CD4-positive, alpha-beta T cell (primary cell): ENCODE data around the gene FLNC. TPM values are rescaled to one million over a fixed set of nuclear protein-coding genes. Genes with fewer than 3 reads are reported as not detected.

Experiments
- ATAC-seq: fragments of 200-7000 bp; cut with Tn5 transposase; one replicate; pipeline ENCODE4 v1.10.0; 2022; ENCODE audit warnings: mild to moderate bottlenecking; ENCODE audit not compliant: poor library complexity
- CTCF ChIA-PET: fragments of 350-600 bp; sonication (Branson Sonifier 250); formaldehyde crosslinking; loops from one replicate; lab custom pipeline; 2021; ENCODE audit warnings: antibody characterized with exemption, inconsistent platforms; lab: Charles Lee
- POLR2A ChIA-PET: fragments of 350-600 bp; sonication (Branson Sonifier 250); formaldehyde crosslinking; loops from one replicate; lab custom pipeline; 2021; ENCODE audit warnings: antibody characterized with exemption, inconsistent platforms; lab: Charles Lee
- DNase-seq, 14 experiments: peaks; one replicate each; pipeline ENCODE4 v3.0.0-alpha.2; 2013 to 2020; ENCODE audit warnings: mixed read lengths in 2 of 14
- H3K27ac ChIP-seq, 2 donors: one replicate each; pipeline versions ENCODE4 v1.5.1 to v1.7.0; 2013; ENCODE audit warnings: low read length in 2 of 2, low read depth in 1 of 2, mild to moderate bottlenecking in 1 of 2
- H3K27me3 ChIP-seq, 2 experiments: 1 replicate in 1 of 2; 2 replicates in 1 of 2; pipeline versions ENCODE4 v1.6.1 to v1.7.0; 2013; ENCODE audit warnings: low read length in 2 of 2, control low read depth in 1 of 2, mild to moderate bottlenecking in 1 of 2, moderate library complexity in 1 of 2; ENCODE audit not compliant: insufficient read depth in 2 of 2, control insufficient read depth in 1 of 2
- H3K36me3 ChIP-seq: one replicate; pipeline ENCODE4 v1.6.1; 2013; ENCODE audit warnings: low read length, control low read depth; ENCODE audit not compliant: insufficient read depth
- H3K4me1 ChIP-seq: one replicate; pipeline ENCODE4 v1.6.1; 2013; ENCODE audit warnings: low read length, control low read depth; ENCODE audit not compliant: insufficient read depth
- H3K4me3 ChIP-seq: one replicate; pipeline ENCODE4 v1.5.1; 2013; ENCODE audit warnings: mild to moderate bottlenecking, low read length, moderate library complexity
- H3K9me3 ChIP-seq, 2 experiments: 1 replicate in 1 of 2; 2 replicates in 1 of 2; pipeline versions ENCODE4 v1.6.1 to v1.7.0; 2013; ENCODE audit warnings: low read length in 2 of 2, mild to moderate bottlenecking in 2 of 2, control low read depth in 1 of 2, moderate library complexity in 1 of 2; ENCODE audit not compliant: control insufficient read depth in 1 of 2, insufficient read depth in 1 of 2
- H3K27ac Mint-ChIP-seq: one replicate; pipeline ENCODE4 v1.8.0; 2020; ENCODE audit warnings: mixed read lengths
- H3K27me3 Mint-ChIP-seq: one replicate; pipeline ENCODE4 v1.8.0; 2021; ENCODE audit warnings: mixed read lengths
- H3K36me3 Mint-ChIP-seq: one replicate; pipeline ENCODE4 v1.8.0; 2021; ENCODE audit warnings: low read depth, mixed read lengths
- H3K4me1 Mint-ChIP-seq: one replicate; pipeline ENCODE4 v1.8.0; 2021; ENCODE audit warnings: low read depth, mixed read lengths
- H3K4me3 Mint-ChIP-seq: one replicate; pipeline ENCODE4 v1.8.0; 2020; ENCODE audit warnings: mild to moderate bottlenecking, mixed read lengths
- H3K9me3 Mint-ChIP-seq: one replicate; pipeline ENCODE4 v1.8.0; 2020; ENCODE audit warnings: mixed read lengths
- intact Hi-C, 2 experiments: fragments of 100-400 bp; cut with DNase I in 1 of 2; cut with micrococcal nuclease in 1 of 2; formaldehyde crosslinking; loops; one replicate each; pipeline versions ENCODE4 v1.15.1 to v1.9.0; 2023 to 2025; cut with DNase I, micrococcal nuclease
- total RNA-seq, 174 experiments: library from RNA in 2 of 174; stranded (reverse) in 2 of 174; gene quantifications; one replicate each; pipeline ENCODE4 v1.2.3 and lab custom pipeline; 2021 to 2026
- TF ChIP-seq, protein P1 (sequence below): fragments of 200-600 bp; IDR thresholded peaks from one replicate; pipeline ENCODE4 v1.8.0; 2022; ENCODE audit warnings: antibody characterized with exemption, mild to moderate bottlenecking

The FLNC gene
- total RNA-seq, 2 experiments from 2014 or later: 0.06 to 0.08 TPM

DNA sequence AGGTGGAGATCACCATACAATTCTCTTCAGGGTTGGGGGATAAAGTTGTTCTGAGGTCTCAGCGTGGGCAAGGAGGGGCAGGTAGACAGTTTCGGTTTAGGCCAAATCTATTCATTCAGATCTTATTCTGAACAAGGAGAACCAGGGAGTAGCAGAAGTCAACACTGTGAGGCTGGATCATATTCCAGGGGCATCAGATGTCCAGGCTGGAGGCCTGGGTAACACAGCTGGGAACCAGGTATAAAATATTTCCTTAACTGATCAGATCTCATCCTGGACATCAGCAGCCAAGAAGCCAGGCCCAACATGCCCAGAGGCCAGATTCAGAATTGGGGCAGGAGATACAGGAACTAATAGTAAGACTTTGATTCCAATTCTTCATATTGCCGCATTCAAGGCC is 19.2 kb upstream of the FLNC start:
- TF ChIP-seq, protein P1, sequence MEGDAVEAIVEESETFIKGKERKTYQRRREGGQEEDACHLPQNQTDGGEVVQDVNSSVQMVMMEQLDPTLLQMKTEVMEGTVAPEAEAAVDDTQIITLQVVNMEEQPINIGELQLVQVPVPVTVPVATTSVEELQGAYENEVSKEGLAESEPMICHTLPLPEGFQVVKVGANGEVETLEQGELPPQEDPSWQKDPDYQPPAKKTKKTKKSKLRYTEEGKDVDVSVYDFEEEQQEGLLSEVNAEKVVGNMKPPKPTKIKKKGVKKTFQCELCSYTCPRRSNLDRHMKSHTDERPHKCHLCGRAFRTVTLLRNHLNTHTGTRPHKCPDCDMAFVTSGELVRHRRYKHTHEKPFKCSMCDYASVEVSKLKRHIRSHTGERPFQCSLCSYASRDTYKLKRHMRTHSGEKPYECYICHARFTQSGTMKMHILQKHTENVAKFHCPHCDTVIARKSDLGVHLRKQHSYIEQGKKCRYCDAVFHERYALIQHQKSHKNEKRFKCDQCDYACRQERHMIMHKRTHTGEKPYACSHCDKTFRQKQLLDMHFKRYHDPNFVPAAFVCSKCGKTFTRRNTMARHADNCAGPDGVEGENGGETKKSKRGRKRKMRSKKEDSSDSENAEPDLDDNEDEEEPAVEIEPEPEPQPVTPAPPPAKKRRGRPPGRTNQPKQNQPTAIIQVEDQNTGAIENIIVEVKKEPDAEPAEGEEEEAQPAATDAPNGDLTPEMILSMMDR: no peak
- Histone ChIP-seq H3K4me1 (no peaks in the 10 kb centered on the region), H3K27ac (no peak overlapping the region), H3K4me3 (no peak overlapping the region), H3K36me3 (peaks cover 9% of the 10 kb centered on the region), H3K9me3 (no peaks in the 10 kb centered on the region), H3K27me3 (no peaks in the 10 kb centered on the region)
- H3K4me1 Mint-ChIP-seq: no peaks in the 10 kb centered on the region
- intact Hi-C loops: no loop called here
- ATAC-seq (no peak), DNase-seq (no peak)
- H3K4me3 Mint-ChIP-seq: no peak overlapping the region
- no peaks in the 10 kb centered on the region for H3K9me3 Mint-ChIP-seq
- H3K27ac Mint-ChIP-seq: no peak overlapping the region
- ChIA-PET POLR2A (no interaction called here), CTCF (no interaction called here)
- no peaks in the 10 kb centered on the region for H3K27me3 Mint-ChIP-seq
- H3K36me3 Mint-ChIP-seq: peaks cover 4% of the 10 kb centered on the region

DNA sequence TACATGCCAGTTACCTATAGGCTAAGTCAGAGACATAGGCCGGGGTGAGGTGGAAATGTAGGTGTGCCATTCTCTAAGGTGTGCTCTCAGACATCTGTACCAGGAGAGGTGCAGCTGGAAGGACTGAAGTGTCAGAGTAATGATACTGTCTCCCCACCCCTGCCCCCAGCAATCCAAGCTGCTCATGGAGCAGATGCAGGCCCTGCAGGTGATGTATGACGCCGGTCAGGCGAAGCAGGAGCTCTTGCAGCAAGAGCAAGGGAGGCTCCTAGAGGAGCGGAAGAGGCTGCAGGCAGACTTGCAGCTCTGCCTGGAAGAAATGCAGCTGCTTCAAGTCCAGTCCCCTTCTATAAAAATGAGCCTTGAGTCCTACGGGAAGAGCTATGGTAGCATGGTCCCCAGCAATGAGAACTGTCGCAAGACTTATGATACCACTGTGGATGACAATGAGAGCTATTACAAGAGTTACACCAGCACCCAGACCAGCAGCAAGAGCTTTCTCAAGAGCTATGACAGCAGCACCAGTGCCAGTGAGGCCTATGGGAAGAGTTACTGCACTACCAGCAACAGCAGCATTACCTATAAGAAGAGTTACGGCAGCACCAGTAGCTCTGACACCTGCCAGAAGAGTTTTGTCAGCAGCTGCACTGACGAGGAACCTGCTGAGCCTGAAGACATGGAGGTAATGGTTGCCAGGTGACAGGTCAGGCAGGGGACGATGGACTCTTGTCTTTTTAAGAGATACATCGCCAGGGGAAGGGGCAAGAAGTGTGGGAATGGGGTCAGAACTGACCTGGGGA is 18.4 kb upstream of the FLNC start:
- no peak for ATAC-seq
- Histone ChIP-seq H3K4me3 (no peak overlapping the region), H3K4me1 (no peaks in the 10 kb centered on the region), H3K27ac (no peak overlapping the region), H3K9me3 (no peaks in the 10 kb centered on the region), H3K36me3 (peaks cover 5% of the 10 kb centered on the region), H3K27me3 (no peaks in the 10 kb centered on the region)
- DNase-seq: no peak
- TF ChIP-seq, protein P1: no peak
- Mint-ChIP-seq H3K4me1 (no peaks in the 10 kb centered on the region), H3K36me3 (peaks cover under 1% of the 10 kb centered on the region), H3K27me3 (no peaks in the 10 kb centered on the region), H3K9me3 (no peaks in the 10 kb centered on the region), H3K4me3 (no peak overlapping the region), H3K27ac (no peak overlapping the region)
- POLR2A ChIA-PET: no interaction called here
- CTCF ChIA-PET: no interaction called here
- intact Hi-C loops: no loop called here

DNA sequence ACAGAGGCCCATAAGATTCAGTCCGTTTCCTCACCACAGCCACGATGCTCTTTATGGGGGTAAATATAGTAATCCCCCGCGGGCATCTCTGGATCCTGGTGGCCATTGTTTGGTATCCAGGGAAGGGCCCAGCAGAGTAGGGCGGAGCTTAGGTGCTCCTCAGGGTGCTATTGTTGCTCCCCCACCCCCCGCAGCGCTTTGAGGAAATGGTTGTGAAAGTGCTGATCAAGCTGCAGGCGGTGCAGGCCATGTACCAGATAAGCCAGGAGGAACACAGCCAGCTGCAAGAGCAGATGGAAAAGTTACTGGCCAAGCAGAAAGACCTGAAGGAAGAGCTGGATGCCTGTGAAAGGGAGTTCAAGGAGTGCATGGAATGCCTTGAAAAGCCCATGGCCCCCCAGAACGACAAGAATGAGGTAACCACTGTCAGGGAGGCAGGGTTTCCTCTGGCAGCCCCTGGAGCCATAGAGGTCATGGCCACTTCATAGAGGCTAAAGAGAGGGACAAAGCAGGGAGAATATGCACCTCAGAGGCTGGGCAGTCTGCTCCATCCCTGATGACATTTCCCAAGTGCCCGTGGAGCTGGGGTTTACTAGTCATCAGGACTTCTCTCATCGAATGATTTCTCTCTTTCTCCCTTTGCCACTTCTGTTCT is 17.6 kb upstream of the FLNC start:
- Mint-ChIP-seq H3K36me3 (no peaks in the 10 kb centered on the region), H3K4me3 (no peak overlapping the region), H3K27me3 (no peaks in the 10 kb centered on the region), H3K9me3 (no peaks in the 10 kb centered on the region), H3K4me1 (no peaks in the 10 kb centered on the region), H3K27ac (no peak overlapping the region)
- Histone ChIP-seq H3K4me3 (no peak overlapping the region), H3K4me1 (no peaks in the 10 kb centered on the region), H3K9me3 (no peaks in the 10 kb centered on the region), H3K36me3 (peaks cover 1% of the 10 kb centered on the region), H3K27ac (no peak overlapping the region), H3K27me3 (no peaks in the 10 kb centered on the region)
- intact Hi-C loops: no loop called here
- DNase-seq: no peak
- ATAC-seq: no peak
- ChIA-PET POLR2A (no interaction called here), CTCF (no interaction called here)
- TF ChIP-seq, protein P1: no peak
